22Rv1 (cell line): ENCODE data around the gene MAP4K2.

ENCODE experiments used
- H3K27ac ChIP-seq: fragments of 450-650 bp; 2 replicates; pipeline ENCODE4 v1.5.1; 2017
- CTCF ChIP-seq: fragments of 450-650 bp; IDR thresholded peaks from 2 replicates; pipeline ENCODE4 v1.5.1; 2017; ENCODE audit warnings: mild to moderate bottlenecking
- ZFX ChIP-seq: fragments of 450-650 bp; IDR thresholded peaks from 2 replicates; pipeline ENCODE4 v1.6.1; 2017; ENCODE audit warnings: antibody characterized with exemption, borderline replicate concordance

Gene MAP4K2

GRCh38 chr11:64799256-64799622, 3.8 kb downstream of the MAP4K2 start:
- no peak overlapping the region for H3K27ac ChIP-seq

GRCh38 chr11:64796757-64797541, 6.1 kb downstream of the MAP4K2 start:
- TF ChIP-seq ZFX (no peak), CTCF (no peak)

More at GRCh38 chr11:64799256-64799622, 3.8 kb downstream of the MAP4K2 start:
- TF ChIP-seq ZFX (no peak), CTCF (no peak)

GRCh38 chr11:64796047-64796756, 6.8 kb downstream of the MAP4K2 start:
- TF ChIP-seq CTCF (no peak), ZFX (no peak)
- H3K27ac ChIP-seq = no peak overlapping the region

More at GRCh38 chr11:64796757-64797541, 6.1 kb downstream of the MAP4K2 start:
- no peak overlapping the region for H3K27ac ChIP-seq

- H3K27ac ChIP-seq = no peak overlapping the region
- TF ChIP-seq CTCF (no peak), ZFX (no peak)
These were observed 8.5 kb downstream of the MAP4K2 start for GRCh38 chr11:64794526-64794925.

GRCh38 chr11:64793271-64794160, 9.5 kb downstream of the MAP4K2 start:
- TF ChIP-seq CTCF = no peak
- TF ChIP-seq ZFX = no peak
- H3K27ac ChIP-seq = no peak overlapping the region

- no peak for TF ChIP-seq CTCF
- no peak for TF ChIP-seq ZFX
- H3K27ac ChIP-seq = no peak overlapping the region
These were observed 10.5 kb downstream of the MAP4K2 start for GRCh38 chr11:64792482-64792881.
